GM23248 (cell line): ENCODE data around the gene TLE4. TPM values are rescaled to one million over a fixed set of nuclear protein-coding genes. Genes with fewer than 3 reads are reported as not detected.

ENCODE experiments used
- DNase-seq: peaks from one replicate; pipeline ENCODE4 v3.0.0-alpha.2; 2015
- H2AFZ ChIP-seq: fragments of 200-600 bp; sonication (generic); 2 replicates; pipeline ENCODE4 v1.6.1; 2016; ENCODE audit warnings: antibody characterized with exemption
- H3F3A ChIP-seq: fragments of 200-600 bp; sonication (generic); 2 replicates; pipeline ENCODE4 v1.6.1; 2016; ENCODE audit warnings: mild to moderate bottlenecking, antibody characterized with exemption, mixed run types; ENCODE audit not compliant: insufficient read depth
- H3K27ac ChIP-seq: fragments of 200-600 bp; sonication (generic); 2 replicates; pipeline ENCODE4 v1.5.1; 2016; ENCODE audit warnings: mild to moderate bottlenecking
- H3K27me3 ChIP-seq: fragments of 200-600 bp; sonication (generic); replicated peaks from 2 replicates; pipeline ENCODE4 v1.6.1; 2016; ENCODE audit warnings: mild to moderate bottlenecking; ENCODE audit not compliant: insufficient read depth
- H3K36me3 ChIP-seq: fragments of 200-600 bp; sonication (generic); 2 replicates; pipeline ENCODE4 v1.6.1; 2016; ENCODE audit warnings: low read depth, mild to moderate bottlenecking
- H3K4me1 ChIP-seq: fragments of 200-600 bp; sonication (generic); 2 replicates; pipeline ENCODE4 v1.6.1; 2016; ENCODE audit warnings: mild to moderate bottlenecking; ENCODE audit not compliant: insufficient read depth
- H3K4me2 ChIP-seq: fragments of 200-600 bp; sonication (generic); one replicate; pipeline ENCODE4 v1.6.1; 2016; ENCODE audit warnings: mild to moderate bottlenecking; ENCODE audit not compliant: unreplicated experiment
- H3K4me3 ChIP-seq: fragments of 200-600 bp; sonication (generic); 2 replicates; pipeline ENCODE4 v1.5.1; 2016; ENCODE audit warnings: mild to moderate bottlenecking
- H3K79me2 ChIP-seq: fragments of 200-600 bp; sonication (generic); 2 replicates; pipeline ENCODE4 v1.6.1; 2016; ENCODE audit warnings: mild to moderate bottlenecking; ENCODE audit not compliant: insufficient read depth
- H3K9ac ChIP-seq: fragments of 200-600 bp; sonication (generic); 2 replicates; pipeline ENCODE4 v1.6.1; 2016; ENCODE audit warnings: mild to moderate bottlenecking
- H3K9me2 ChIP-seq: fragments of 200-600 bp; sonication (generic); 2 replicates; pipeline ENCODE4 v1.6.1; 2016; ENCODE audit warnings: mixed run types, mild to moderate bottlenecking, moderate library complexity; ENCODE audit not compliant: insufficient read depth
- H3K9me3 ChIP-seq: fragments of 200-600 bp; sonication (generic); one replicate; pipeline ENCODE4 v1.6.1; 2017; ENCODE audit warnings: low read depth
- H4K20me1 ChIP-seq: fragments of 200-600 bp; sonication (generic); 2 replicates; pipeline ENCODE4 v1.6.0; 2016; ENCODE audit not compliant: insufficient read depth
- EZH2 ChIP-seq: fragments of 200-600 bp; sonication (generic); IDR thresholded peaks from 2 replicates; pipeline ENCODE4 v1.6.1; 2018; ENCODE audit warnings: antibody characterized with exemption, mild to moderate bottlenecking; ENCODE audit not compliant: insufficient read depth, poor library complexity, severe bottlenecking
- EZH2phosphoT487 ChIP-seq: fragments of 200-600 bp; sonication (generic); IDR thresholded peaks from 2 replicates; pipeline ENCODE4 v1.6.1; 2018; ENCODE audit warnings: antibody characterized with exemption, moderate library complexity, mild to moderate bottlenecking, low read depth; ENCODE audit not compliant: insufficient read depth
- WGBS, 2 experiments: methylation state at CpG; one replicate each; pipeline ENCODE4 v1.1.6; 2015 to 2017; ENCODE audit warnings: low lambda C conversion rate in 2 of 2, low coverage in 1 of 2; ENCODE audit errors: missing lambda C conversion rate in 2 of 2; 5-methylcytosine and 5-hydroxymethylcytosine counted together
- in situ Hi-C: fragments of 300-500 bp; cut with MboI; formaldehyde crosslinking; loops from 2 replicates; pipeline ENCODE4 v1.15.0; 2020
- polyA plus RNA-seq: library from polyadenylated mRNA; unstranded; fragments of >200 nt; fragmentation: Nextera tagmentation; extraction: Ambion mirVana; gene quantifications from 2 replicates; pipeline ENCODE4 v1.2.1, GENCODE V29; 2016
- total RNA-seq: library from RNA; depleted of rRNA; stranded (reverse); fragments of >200 nt; shearing (Covaris generic); gene quantifications from 2 replicates; pipeline ENCODE4 v1.2.3, GENCODE V29; 2014

Gene TLE4
- total and polyA plus RNA-seq, 2 experiments from 2014 or later, result 29.5 to 37.8 TPM

DNA sequence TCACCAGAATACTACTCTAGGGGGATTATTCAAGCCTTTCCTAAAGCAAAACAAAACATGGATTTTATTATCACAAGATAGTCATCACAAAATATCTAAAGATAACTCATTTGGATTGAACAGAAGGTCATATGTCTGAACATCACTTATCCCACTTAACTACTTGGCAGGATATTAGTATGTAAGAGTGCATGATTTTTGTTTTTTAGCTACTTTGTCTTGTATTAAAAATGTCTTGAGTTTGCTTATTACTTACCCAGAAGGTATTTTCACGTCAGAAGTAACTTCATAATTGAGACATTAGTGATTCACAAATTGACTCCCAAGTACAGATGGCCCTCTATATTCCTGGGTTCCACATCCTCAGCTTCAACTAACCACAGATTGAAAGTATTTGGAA lies 113.8 kb downstream of the TLE4 start:
- peaks cover 40% of the 10 kb centered on the region for H3F3A ChIP-seq
- no peaks in the 10 kb centered on the region for H3K36me3 ChIP-seq
- no peak overlapping the region for H2AFZ ChIP-seq
- no peaks in the 10 kb centered on the region; the same call in 1 of the 2 replicates for H3K9me2 ChIP-seq
- H3K4me1 ChIP-seq, result peaks cover 31% of the 10 kb centered on the region
- H3K4me2 ChIP-seq, result peak overlapping the region; percentile 61
- WGBS, 2 experiments, result 2 to 3% methylated on average over 1 of the region's 1 CpG
- TF ChIP-seq EZH2phosphoT487 (0 out of 2 replicates have a peak, but pooled peaks have one; percentile 30), EZH2 (no peak)
- peak overlapping the region; percentile 83 for H3K27ac ChIP-seq
- H3K27me3 ChIP-seq, result no peaks in the 10 kb centered on the region
- no peaks in the 10 kb centered on the region for H3K9me3 ChIP-seq
- in situ Hi-C loops, result no loop called here
- 0 out of 2 replicates have a peak overlapping the region, but pooled peaks have one; percentile 4 for H3K9ac ChIP-seq
- H4K20me1 ChIP-seq, result no peaks in the 10 kb centered on the region
- peak; percentile 81 for DNase-seq
- H3K79me2 ChIP-seq, result peaks cover 16% of the 10 kb centered on the region
- H3K4me3 ChIP-seq, result no peak overlapping the region

DNA sequence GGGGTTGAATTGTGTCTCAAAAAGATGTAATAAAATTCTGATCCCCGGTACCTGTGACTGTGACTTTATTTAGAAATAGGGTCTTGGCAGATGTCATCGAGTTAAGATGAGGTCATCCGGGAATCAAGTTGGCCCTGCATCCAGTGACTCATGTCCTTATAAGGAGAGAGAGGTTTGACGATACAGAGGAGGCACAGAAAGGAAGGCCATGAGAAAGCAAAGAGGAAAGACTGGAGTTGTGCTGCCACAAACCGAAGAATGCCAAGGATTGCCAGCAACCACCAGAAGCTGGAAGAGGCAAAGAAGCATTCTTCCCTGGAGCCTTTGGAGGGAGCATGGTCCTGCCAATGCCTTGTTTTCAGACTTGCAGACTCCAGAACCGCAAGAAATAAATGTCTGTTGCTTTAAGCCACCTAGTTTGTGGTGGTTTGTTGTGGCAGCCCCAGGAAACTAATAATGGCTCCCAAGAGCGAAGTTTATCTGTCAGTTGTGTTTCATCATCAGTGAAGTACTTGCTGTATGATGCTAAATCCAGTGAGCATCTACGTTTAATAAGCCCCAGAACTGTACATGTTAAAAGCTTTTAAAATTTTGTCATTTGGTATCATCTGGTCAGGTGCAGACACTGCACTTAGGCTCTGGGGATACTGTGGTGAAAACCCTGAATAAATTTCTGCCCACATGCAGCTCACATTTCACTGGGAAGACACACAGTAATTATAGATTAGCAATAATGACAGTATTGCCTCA lies 114.8 kb downstream of the TLE4 start:
- peak overlapping the region; percentile 17; the same call in 1 of the 2 replicates for H2AFZ ChIP-seq
- peaks cover 40% of the 10 kb centered on the region for H3F3A ChIP-seq
- peak overlapping the region; percentile 55 for H3K4me3 ChIP-seq
- H3K79me2 ChIP-seq, result peaks cover 21% of the 10 kb centered on the region
- H3K27ac ChIP-seq, result peak overlapping the region; percentile 83
- H3K9me3 ChIP-seq, result no peaks in the 10 kb centered on the region
- H3K36me3 ChIP-seq, result no peaks in the 10 kb centered on the region
- H3K9ac ChIP-seq, result peak overlapping the region; percentile 62
- DNase-seq, result peak; percentile 97
- no peaks in the 10 kb centered on the region; the same call in 1 of the 2 replicates for H3K9me2 ChIP-seq
- no peak for TF ChIP-seq EZH2
- 0 out of 2 replicates have a peak, but pooled peaks have one; percentile 26 for TF ChIP-seq EZH2phosphoT487
- no peaks in the 10 kb centered on the region for H3K27me3 ChIP-seq
- no peaks in the 10 kb centered on the region for H4K20me1 ChIP-seq
- peak overlapping the region; percentile 61 for H3K4me2 ChIP-seq
- peaks cover 31% of the 10 kb centered on the region for H3K4me1 ChIP-seq
- 3 to 8% methylated on average over 8 of the region's 8 CpGs for WGBS, 2 experiments
- in situ Hi-C loops, result no loop called here

DNA sequence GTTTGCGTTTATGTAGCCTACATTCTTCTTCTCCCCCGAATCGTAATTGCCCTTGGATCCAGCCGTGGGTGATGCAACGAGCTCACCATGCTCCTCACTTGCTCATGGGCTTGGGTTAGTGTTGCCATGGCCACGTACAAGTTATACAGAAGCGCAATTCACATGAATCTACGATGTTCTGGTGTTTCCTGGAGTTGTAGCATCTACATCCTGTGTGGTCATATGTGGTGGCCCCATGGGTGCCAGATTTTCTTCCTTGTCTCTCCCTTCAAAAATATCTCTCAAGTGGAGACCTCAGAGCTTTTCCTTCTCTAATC lies 115.3 kb downstream of the TLE4 start:
- no peaks in the 10 kb centered on the region for H3K9me3 ChIP-seq
- H3K27ac ChIP-seq, result peak overlapping the region; percentile 83
- H3K9ac ChIP-seq, result peak overlapping the region; percentile 62
- H3K36me3 ChIP-seq, result no peaks in the 10 kb centered on the region
- no peak overlapping the region; the same call in 1 of the 2 replicates for H2AFZ ChIP-seq
- peak; percentile 21 for DNase-seq
- peaks cover 40% of the 10 kb centered on the region for H3F3A ChIP-seq
- H3K79me2 ChIP-seq, result peaks cover 21% of the 10 kb centered on the region
- H3K27me3 ChIP-seq, result no peaks in the 10 kb centered on the region
- TF ChIP-seq EZH2phosphoT487 (no peak), EZH2 (no peak)
- no peaks in the 10 kb centered on the region for H4K20me1 ChIP-seq
- H3K4me3 ChIP-seq, result peak overlapping the region; percentile 55
- peak overlapping the region; percentile 61 for H3K4me2 ChIP-seq
- no peaks in the 10 kb centered on the region; the same call in 1 of the 2 replicates for H3K9me2 ChIP-seq
- peaks cover 31% of the 10 kb centered on the region for H3K4me1 ChIP-seq
- WGBS, 2 experiments, result 88 to 93% methylated on average over 8 of the region's 8 CpGs
- in situ Hi-C loops, result no loop called here

DNA sequence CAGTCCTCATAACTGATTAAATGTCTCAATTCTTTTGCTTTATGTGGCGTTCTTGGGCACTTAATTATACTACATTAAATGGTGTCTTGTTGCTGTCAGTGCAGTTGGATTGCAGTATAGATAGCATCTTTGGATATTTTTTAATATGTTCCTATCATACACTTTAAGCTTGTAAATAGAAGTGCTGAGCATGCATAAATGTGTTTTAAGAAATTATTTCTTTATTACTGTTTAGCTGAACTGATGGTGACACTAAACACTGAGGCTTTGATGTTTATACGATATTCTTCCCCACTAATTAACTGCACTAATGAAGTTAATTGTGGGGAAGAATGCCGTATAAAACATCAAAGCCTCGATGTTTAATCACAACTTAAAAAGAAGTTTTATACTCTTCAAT lies 116.6 kb downstream of the TLE4 start:
- no peaks in the 10 kb centered on the region for H3K9me3 ChIP-seq
- no peak for TF ChIP-seq EZH2phosphoT487
- TF ChIP-seq EZH2, result no peak
- H3K4me3 ChIP-seq, result no peak overlapping the region
- H3K27ac ChIP-seq, result no peak overlapping the region
- H4K20me1 ChIP-seq, result no peaks in the 10 kb centered on the region
- H3K9ac ChIP-seq, result no peak overlapping the region
- peaks cover 31% of the 10 kb centered on the region for H3K4me1 ChIP-seq
- no peaks in the 10 kb centered on the region; the same call in 1 of the 2 replicates for H3K9me2 ChIP-seq
- H3K4me2 ChIP-seq, result no peak overlapping the region
- H3K36me3 ChIP-seq, result no peaks in the 10 kb centered on the region
- H3K79me2 ChIP-seq, result peaks cover 14% of the 10 kb centered on the region
- DNase-seq, result no peak
- peaks cover 40% of the 10 kb centered on the region for H3F3A ChIP-seq
- no peaks in the 10 kb centered on the region for H3K27me3 ChIP-seq
- 84 to 85% methylated on average over 4 of the region's 4 CpGs for WGBS, 2 experiments
- H2AFZ ChIP-seq, result no peak overlapping the region
- in situ Hi-C loops, result no loop called here
